ENCODE results near the gene SMYD2.
A peak's percentile ranks its signal among the peaks of the same experiment; 100 is the strongest.

The SMYD2 gene

GRCh38 chr1:214259353-214259977, 21.5 kb upstream of the SMYD2 start:
- H3K4me3 ChIP-seq (ENCODE audit: low read depth, low read length), result no peak overlapping the region
- TF ChIP-seq CTCF (conservative IDR thresholded peaks at IDR 0.05; ENCODE audit: low read depth, low read length), result no peak
- DNase-seq (ENCODE audit: low read depth), result no peak

GRCh38 chr1:214260561-214261205, 20.3 kb upstream of the SMYD2 start:
- DNase-seq (ENCODE audit: low read depth), result no peak
- no peak for TF ChIP-seq CTCF (conservative IDR thresholded peaks at IDR 0.05; ENCODE audit: low read depth, low read length)
- no peak overlapping the region for H3K4me3 ChIP-seq (ENCODE audit: low read depth, low read length)

GRCh38 chr1:214261206-214262123, 19.5 kb upstream of the SMYD2 start:
- peak; percentile 84 for DNase-seq (ENCODE audit: low read depth)
- TF ChIP-seq CTCF (conservative IDR thresholded peaks at IDR 0.05; ENCODE audit: low read depth, low read length), result peak; percentile 99
- H3K4me3 ChIP-seq (ENCODE audit: low read depth, low read length), result no peak overlapping the region

- no peak for TF ChIP-seq CTCF (conservative IDR thresholded peaks at IDR 0.05; ENCODE audit: low read depth, low read length)
- H3K4me3 ChIP-seq (ENCODE audit: low read depth, low read length), result no peak overlapping the region
- no peak for DNase-seq (ENCODE audit: low read depth)
Measured at GRCh38 chr1:214264196-214264595, 16.8 kb upstream of the SMYD2 start.

GRCh38 chr1:214264976-214265375, 16.0 kb upstream of the SMYD2 start:
- TF ChIP-seq CTCF (conservative IDR thresholded peaks at IDR 0.05; ENCODE audit: low read depth, low read length), result no peak
- DNase-seq (ENCODE audit: low read depth), result no peak
- H3K4me3 ChIP-seq (ENCODE audit: low read depth, low read length), result no peak overlapping the region

- H3K4me3 ChIP-seq (ENCODE audit: low read depth, low read length), result no peak overlapping the region
- DNase-seq (ENCODE audit: low read depth), result no peak
- TF ChIP-seq CTCF (conservative IDR thresholded peaks at IDR 0.05; ENCODE audit: low read depth, low read length), result no peak
Measured at GRCh38 chr1:214270097-214270650, 10.8 kb upstream of the SMYD2 start.

Measured in choroid plexus epithelial cell (primary cell).